ENCODE data around the gene HAUS7. TPM values are rescaled to one million over a fixed set of nuclear protein-coding genes. Genes with fewer than 3 reads are reported as not detected.

HAUS7 gene
- total and polyA plus RNA-seq, 4 donors, result 11.3 to 42.9 (median 28.0) TPM

- no peak for ATAC-seq (ENCODE audit: insufficient read depth, low FRiP score)
- H3K36me3 ChIP-seq (ENCODE audit: control insufficient read depth in 4 of 4, insufficient read depth in 4 of 4, low read length in 4 of 4), result no peaks in the 10 kb centered on the region
- H3K27ac ChIP-seq (ENCODE audit: low read depth in 1 of 2, low read length in 1 of 2), result no peak within 1 kb of the TSS
- no peak within 1 kb of the TSS for H3K9ac ChIP-seq (ENCODE audit: insufficient read depth in 1 of 2, low read length in 2 of 2)
- peaks cover 0 to 5% (median 0%) of the 10 kb centered on the region in 4 donors for H3K9me3 ChIP-seq (ENCODE audit: control insufficient read depth in 4 of 4, insufficient read depth in 3 of 4, low read length in 3 of 4)
- no peaks in the 10 kb centered on the region for H3K4me1 ChIP-seq (ENCODE audit: control insufficient read depth in 5 of 5, insufficient read depth in 5 of 5, low read length in 5 of 5)
- peaks cover 6 to 35% (median 21%) of the 10 kb centered on the region in 3 donors for H3K27me3 ChIP-seq (ENCODE audit: control insufficient read depth in 3 of 3, insufficient read depth in 3 of 3, low read length in 2 of 3)
- no peak for DNase-seq
- TF ChIP-seq, protein P1, sequence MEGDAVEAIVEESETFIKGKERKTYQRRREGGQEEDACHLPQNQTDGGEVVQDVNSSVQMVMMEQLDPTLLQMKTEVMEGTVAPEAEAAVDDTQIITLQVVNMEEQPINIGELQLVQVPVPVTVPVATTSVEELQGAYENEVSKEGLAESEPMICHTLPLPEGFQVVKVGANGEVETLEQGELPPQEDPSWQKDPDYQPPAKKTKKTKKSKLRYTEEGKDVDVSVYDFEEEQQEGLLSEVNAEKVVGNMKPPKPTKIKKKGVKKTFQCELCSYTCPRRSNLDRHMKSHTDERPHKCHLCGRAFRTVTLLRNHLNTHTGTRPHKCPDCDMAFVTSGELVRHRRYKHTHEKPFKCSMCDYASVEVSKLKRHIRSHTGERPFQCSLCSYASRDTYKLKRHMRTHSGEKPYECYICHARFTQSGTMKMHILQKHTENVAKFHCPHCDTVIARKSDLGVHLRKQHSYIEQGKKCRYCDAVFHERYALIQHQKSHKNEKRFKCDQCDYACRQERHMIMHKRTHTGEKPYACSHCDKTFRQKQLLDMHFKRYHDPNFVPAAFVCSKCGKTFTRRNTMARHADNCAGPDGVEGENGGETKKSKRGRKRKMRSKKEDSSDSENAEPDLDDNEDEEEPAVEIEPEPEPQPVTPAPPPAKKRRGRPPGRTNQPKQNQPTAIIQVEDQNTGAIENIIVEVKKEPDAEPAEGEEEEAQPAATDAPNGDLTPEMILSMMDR (IDR thresholded peaks at IDR 0.05; ENCODE audit: control extremely low read depth, extremely low read depth), result no peak
- no peak within 1 kb of the TSS for H3K4me3 ChIP-seq
- 23% methylated on average over 50 of the region's 50 CpGs; no CpG with 5 or more reads in 1 of the 2 donors for WGBS, 2 donors
These were observed 47.0 kb upstream of the HAUS7 start, which contains the start of gene ATP2B3 for GRCh38 chrX:153517423-153517822. Gene ATP2B3, plus strand, starts transcription at chrX:153517642. Its CDS starts 18,606 bp downstream, at chrX:153536248.

DNA sequence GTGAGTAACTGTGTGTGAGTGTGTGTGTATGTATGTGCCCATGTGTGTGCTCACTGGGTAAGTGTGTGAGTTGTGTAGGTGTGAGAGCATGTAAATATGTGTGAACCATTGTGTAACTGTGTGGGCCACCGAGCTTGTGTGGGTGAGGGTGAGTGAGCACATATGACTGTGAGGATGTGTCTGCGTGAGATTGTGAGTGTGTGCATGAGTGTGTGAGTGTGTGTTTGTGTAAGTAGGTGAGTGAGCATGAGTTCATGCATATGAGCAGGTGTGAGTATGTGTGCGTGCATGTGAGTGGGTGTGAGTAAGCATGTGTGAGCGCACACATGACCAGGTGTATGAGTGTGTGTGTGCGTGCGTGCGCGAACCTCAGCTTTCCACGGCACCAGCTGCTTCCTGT is 45.7 kb upstream of the HAUS7 start:
- Histone ChIP-seq H3K36me3 (ENCODE audit: control insufficient read depth in 4 of 4, insufficient read depth in 4 of 4, low read length in 4 of 4) (no peaks in the 10 kb centered on the region), H3K4me1 (ENCODE audit: control insufficient read depth in 5 of 5, insufficient read depth in 5 of 5, low read length in 5 of 5) (no peaks in the 10 kb centered on the region), H3K27ac (ENCODE audit: low read depth in 1 of 2, low read length in 1 of 2) (no peak overlapping the region), H3K4me3 (no peak overlapping the region), H3K9me3 (ENCODE audit: control insufficient read depth in 4 of 4, insufficient read depth in 3 of 4, low read length in 3 of 4) (peaks cover 0 to 3% (median 0%) of the 10 kb centered on the region in 4 donors), H3K27me3 (ENCODE audit: control insufficient read depth in 3 of 3, insufficient read depth in 3 of 3, low read length in 2 of 3) (peaks cover 6 to 31% (median 21%) of the 10 kb centered on the region in 3 donors), H3K9ac (ENCODE audit: insufficient read depth in 1 of 2, low read length in 2 of 2) (no peak overlapping the region)
- DNase-seq (no peak), ATAC-seq (ENCODE audit: insufficient read depth, low FRiP score) (no peak)
- TF ChIP-seq, protein P1 (IDR thresholded peaks at IDR 0.05; ENCODE audit: control extremely low read depth, extremely low read depth), result no peak
- WGBS, 2 donors, result 41 to 71% methylated on average over 9 of the region's 9 CpGs

DNA sequence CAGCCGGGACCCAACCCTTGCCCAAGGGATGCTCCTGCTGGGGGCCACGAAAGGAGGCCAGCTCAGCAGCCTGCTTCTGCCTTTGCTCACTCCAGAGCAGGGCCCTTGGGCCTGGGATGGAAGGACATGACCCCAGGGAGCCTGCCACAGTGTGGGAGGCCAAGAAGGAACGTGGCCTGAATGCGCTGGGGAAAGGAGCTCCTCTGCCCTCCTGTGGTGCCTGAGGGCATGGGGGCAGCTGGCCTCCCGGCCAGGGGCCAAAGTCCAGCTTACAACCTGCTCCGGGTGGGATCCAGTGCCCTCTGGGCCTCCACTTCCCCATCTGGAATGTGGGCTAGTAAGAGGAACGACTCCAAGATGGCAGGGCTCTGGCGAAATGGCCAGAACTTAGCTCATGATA is 45.1 kb upstream of the HAUS7 start:
- WGBS, 2 donors, result 69 to 78% methylated on average over 5 to 8 of the region's 8 CpGs
- Histone ChIP-seq H3K9ac (ENCODE audit: insufficient read depth in 1 of 2, low read length in 2 of 2) (no peak overlapping the region), H3K27ac (ENCODE audit: low read depth in 1 of 2, low read length in 1 of 2) (no peak overlapping the region), H3K4me3 (no peak overlapping the region), H3K4me1 (ENCODE audit: control insufficient read depth in 5 of 5, insufficient read depth in 5 of 5, low read length in 5 of 5) (no peaks in the 10 kb centered on the region), H3K27me3 (ENCODE audit: control insufficient read depth in 3 of 3, insufficient read depth in 3 of 3, low read length in 2 of 3) (peaks cover 6 to 31% (median 21%) of the 10 kb centered on the region in 3 donors), H3K9me3 (ENCODE audit: control insufficient read depth in 4 of 4, insufficient read depth in 3 of 4, low read length in 3 of 4) (peaks cover 0 to 2% (median 0%) of the 10 kb centered on the region in 4 donors), H3K36me3 (ENCODE audit: control insufficient read depth in 4 of 4, insufficient read depth in 4 of 4, low read length in 4 of 4) (no peaks in the 10 kb centered on the region)
- TF ChIP-seq, protein P1 (IDR thresholded peaks at IDR 0.05; ENCODE audit: control extremely low read depth, extremely low read depth), result no peak
- no peak for ATAC-seq (ENCODE audit: insufficient read depth, low FRiP score)
- no peak for DNase-seq

DNA sequence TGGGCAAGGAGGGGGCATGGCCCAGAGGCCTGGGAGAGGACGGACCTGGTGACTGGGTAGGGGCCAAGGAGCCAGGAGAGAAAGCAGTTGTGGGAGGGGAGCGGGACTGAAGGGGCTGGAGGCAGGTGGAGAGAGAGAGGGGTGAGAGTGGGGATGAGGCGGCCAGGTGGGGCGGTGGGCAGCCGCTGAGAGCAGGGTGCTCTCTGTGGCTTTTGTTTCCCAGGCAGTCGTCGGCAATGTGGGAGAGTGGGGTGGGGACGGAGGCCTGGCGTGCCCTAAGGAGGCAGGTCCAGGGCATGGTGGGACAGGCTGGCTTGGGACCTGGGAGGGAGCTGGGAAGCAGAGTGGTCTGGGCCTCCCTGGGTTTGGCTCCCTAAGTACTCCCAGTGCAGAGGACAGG is 43.9 kb upstream of the HAUS7 start:
- no peaks in the 10 kb centered on the region for H3K36me3 ChIP-seq (ENCODE audit: control insufficient read depth in 4 of 4, insufficient read depth in 4 of 4, low read length in 4 of 4)
- DNase-seq (no peak), ATAC-seq (ENCODE audit: insufficient read depth, low FRiP score) (no peak)
- TF ChIP-seq, protein P1 (IDR thresholded peaks at IDR 0.05; ENCODE audit: control extremely low read depth, extremely low read depth), result no peak
- H3K9me3 ChIP-seq (ENCODE audit: control insufficient read depth in 4 of 4, insufficient read depth in 3 of 4, low read length in 3 of 4), result peaks cover 0 to 2% (median 0%) of the 10 kb centered on the region in 4 donors
- H3K27me3 ChIP-seq (ENCODE audit: control insufficient read depth in 3 of 3, insufficient read depth in 3 of 3, low read length in 2 of 3), result peaks cover 6 to 29% (median 20%) of the 10 kb centered on the region in 3 donors
- WGBS, 2 donors, result 81 to 85% methylated on average over 3 to 9 of the region's 9 CpGs
- H3K4me1 ChIP-seq (ENCODE audit: control insufficient read depth in 5 of 5, insufficient read depth in 5 of 5, low read length in 5 of 5), result no peaks in the 10 kb centered on the region
- H3K4me3 ChIP-seq, result no peak overlapping the region
- no peak overlapping the region for H3K9ac ChIP-seq (ENCODE audit: insufficient read depth in 1 of 2, low read length in 2 of 2)
- H3K27ac ChIP-seq (ENCODE audit: low read depth in 1 of 2, low read length in 1 of 2), result no peak overlapping the region

Data from lung (tissue), 12 donors.